ENCODE measurements around the gene CCDC86. TPM values are rescaled to one million over a fixed set of nuclear protein-coding genes. Genes with fewer than 3 reads are reported as not detected.
A peak's percentile ranks its signal among the peaks of the same experiment; 100 is the strongest.

CCDC86 gene
- total and polyA plus RNA-seq, 9 of the 15 experiments (the other 6 are each of a cell fraction or from before 2014, with no cell fraction given) = 4.6 to 102 (median 25.2) TPM

GRCh38 chr11:60841797-60842667 is at the start of gene CCDC86 (continued):
- TF ChIP-seq ARHGAP35 (IDR thresholded peaks at IDR 0.05; ENCODE audit: partially characterized antibody) (no peak), MIER1 (IDR thresholded peaks at IDR 0.05; ENCODE audit: low read depth) (no peak), ZBTB11 (CRISPR knock-in tag; IDR thresholded peaks at IDR 0.05) (no peak), USF1 (CRISPR knock-in tag; IDR thresholded peaks at IDR 0.05) (peak; percentile 85), ZBTB1 (CRISPR knock-in tag; IDR thresholded peaks at IDR 0.05; ENCODE audit: borderline replicate concordance, low read depth) (no peak), THRB (CRISPR knock-in tag; conservative IDR thresholded peaks at IDR 0.05) (no peak), MCM3 (IDR thresholded peaks at IDR 0.05) (no peak), STAT5B (CRISPR knock-in tag; IDR thresholded peaks at IDR 0.05) (no peak), CHD2 (IDR thresholded peaks at IDR 0.05; ENCODE audit: low read depth, low read length) (0 out of 2 replicates have a peak, but pooled peaks have one; percentile 32), MAZ (CRISPR knock-in tag; conservative IDR thresholded peaks at IDR 0.05 in 1 of 2, IDR thresholded peaks at IDR 0.05 in 1 of 2) (peak; percentile 99), FOXK2 (conservative IDR thresholded peaks at IDR 0.05 in 1 of 2, IDR thresholded peaks at IDR 0.05 in 1 of 2; ENCODE audit: low read depth in 2 of 2) (peak; percentile 97 to 99), ZBTB9 (CRISPR knock-in tag; IDR thresholded peaks at IDR 0.05) (peak; percentile 26; the same call in 1 of the 2 replicates), CBFA2T3 (IDR thresholded peaks at IDR 0.05) (no peak), NBN (IDR thresholded peaks at IDR 0.05; ENCODE audit: low read depth) (peak; percentile 98), ZNF696 (CRISPR knock-in tag; conservative IDR thresholded peaks at IDR 0.05) (no peak), TBP (optimal IDR thresholded peaks at IDR 0.05; ENCODE audit: low read depth, low read length) (peak; percentile 59), MAFF (IDR thresholded peaks at IDR 0.05; ENCODE audit: low read length) (no peak), ZNF583 (CRISPR knock-in tag; IDR thresholded peaks at IDR 0.05) (0 out of 2 replicates have a peak, but pooled peaks have one; percentile 37), ZFP91 (CRISPR knock-in tag; IDR thresholded peaks at IDR 0.05) (no peak)
